ENCODE measurements around the gene PPP1R9B.

PPP1R9B gene

DNA sequence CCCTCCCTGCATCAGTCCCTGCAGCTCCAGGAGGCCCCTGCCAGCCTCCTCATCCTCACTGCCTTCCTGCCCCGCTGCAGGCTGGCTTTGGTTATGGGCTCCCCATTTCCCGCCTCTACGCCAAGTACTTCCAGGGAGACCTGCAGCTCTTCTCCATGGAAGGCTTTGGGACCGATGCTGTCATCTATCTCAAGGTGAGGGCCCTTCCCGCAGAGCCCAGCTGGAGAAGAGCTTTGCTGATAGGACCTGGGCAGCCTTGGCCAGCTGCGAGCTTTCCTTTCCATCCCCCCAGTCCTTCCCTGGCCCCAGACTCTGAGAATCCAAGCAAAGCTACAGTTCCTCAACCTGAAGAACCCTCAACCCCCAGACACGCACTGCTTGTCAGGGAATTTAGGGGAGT lies 41.3 kb downstream of the PPP1R9B start:
- no peak for DNase-seq
- H3K27ac ChIP-seq, result no peak overlapping the region
- no peak overlapping the region for H3K4me3 ChIP-seq (ENCODE audit: low read depth, low read length)
- no peaks in the 10 kb centered on the region for H3K27me3 ChIP-seq (ENCODE audit: insufficient read depth, low read depth, severe bottlenecking)
- no peaks in the 10 kb centered on the region for H3K9me3 ChIP-seq (ENCODE audit: severe bottlenecking)
- peaks cover 25% of the 10 kb centered on the region for H3K36me3 ChIP-seq
- TF ChIP-seq, protein P1, sequence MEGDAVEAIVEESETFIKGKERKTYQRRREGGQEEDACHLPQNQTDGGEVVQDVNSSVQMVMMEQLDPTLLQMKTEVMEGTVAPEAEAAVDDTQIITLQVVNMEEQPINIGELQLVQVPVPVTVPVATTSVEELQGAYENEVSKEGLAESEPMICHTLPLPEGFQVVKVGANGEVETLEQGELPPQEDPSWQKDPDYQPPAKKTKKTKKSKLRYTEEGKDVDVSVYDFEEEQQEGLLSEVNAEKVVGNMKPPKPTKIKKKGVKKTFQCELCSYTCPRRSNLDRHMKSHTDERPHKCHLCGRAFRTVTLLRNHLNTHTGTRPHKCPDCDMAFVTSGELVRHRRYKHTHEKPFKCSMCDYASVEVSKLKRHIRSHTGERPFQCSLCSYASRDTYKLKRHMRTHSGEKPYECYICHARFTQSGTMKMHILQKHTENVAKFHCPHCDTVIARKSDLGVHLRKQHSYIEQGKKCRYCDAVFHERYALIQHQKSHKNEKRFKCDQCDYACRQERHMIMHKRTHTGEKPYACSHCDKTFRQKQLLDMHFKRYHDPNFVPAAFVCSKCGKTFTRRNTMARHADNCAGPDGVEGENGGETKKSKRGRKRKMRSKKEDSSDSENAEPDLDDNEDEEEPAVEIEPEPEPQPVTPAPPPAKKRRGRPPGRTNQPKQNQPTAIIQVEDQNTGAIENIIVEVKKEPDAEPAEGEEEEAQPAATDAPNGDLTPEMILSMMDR (IDR thresholded peaks at IDR 0.05; ENCODE audit: low read depth, low read length), result no peak

DNA sequence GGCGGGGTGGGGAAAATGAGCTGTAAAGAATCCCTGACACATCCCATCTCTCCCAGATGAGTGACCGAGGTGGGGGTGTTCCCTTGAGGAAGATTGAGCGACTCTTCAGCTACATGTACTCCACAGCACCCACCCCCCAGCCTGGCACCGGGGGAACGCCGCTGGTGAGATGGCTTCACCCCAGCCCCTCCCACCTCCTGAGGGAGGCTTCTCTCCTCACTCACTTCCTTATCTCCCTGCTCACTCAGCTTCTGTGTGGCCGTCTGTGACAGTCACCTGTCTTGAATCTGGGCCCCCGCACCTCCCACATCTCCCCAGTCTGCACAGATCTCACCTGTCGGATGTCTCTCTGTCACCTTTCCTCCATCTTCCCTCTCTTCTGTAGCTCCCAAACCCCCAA lies 41.9 kb downstream of the PPP1R9B start:
- Histone ChIP-seq H3K4me3 (ENCODE audit: low read depth, low read length) (no peak overlapping the region), H3K27ac (no peak overlapping the region), H3K36me3 (peaks cover 21% of the 10 kb centered on the region), H3K27me3 (ENCODE audit: insufficient read depth, low read depth, severe bottlenecking) (no peaks in the 10 kb centered on the region), H3K9me3 (ENCODE audit: severe bottlenecking) (no peaks in the 10 kb centered on the region)
- TF ChIP-seq, protein P1 (IDR thresholded peaks at IDR 0.05; ENCODE audit: low read depth, low read length), result no peak
- DNase-seq, result no peak

DNA sequence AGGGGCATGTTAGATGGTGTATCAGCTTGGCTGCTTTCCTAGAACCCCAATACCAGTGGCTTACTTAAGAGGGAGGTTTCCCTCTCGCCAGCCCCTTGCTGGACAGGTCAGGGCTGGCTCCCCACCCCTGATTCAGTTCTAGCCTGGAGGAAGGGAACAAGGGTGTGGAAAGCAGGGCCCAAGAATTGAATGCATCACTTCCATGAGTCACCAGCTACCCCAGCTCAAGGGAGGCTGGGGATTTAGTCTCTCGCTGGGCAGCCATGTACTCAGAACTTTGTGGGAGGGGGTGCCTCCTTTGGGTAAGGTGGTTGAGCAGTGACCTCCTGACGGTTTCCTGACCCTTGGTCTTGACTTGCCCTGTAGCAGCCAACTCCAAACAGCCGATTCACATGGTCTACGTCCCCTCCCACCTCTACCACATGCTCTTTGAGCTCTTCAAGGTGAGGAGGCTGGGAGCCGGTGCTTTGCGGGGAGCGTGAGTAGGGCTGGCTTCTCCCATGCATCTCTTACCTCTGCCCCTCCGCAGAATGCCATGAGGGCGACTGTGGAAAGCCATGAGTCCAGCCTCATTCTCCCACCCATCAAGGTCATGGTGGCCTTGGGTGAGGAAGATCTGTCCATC lies 42.6 kb downstream of the PPP1R9B start:
- DNase-seq, result no peak
- TF ChIP-seq, protein P1 (IDR thresholded peaks at IDR 0.05; ENCODE audit: low read depth, low read length), result no peak
- H3K9me3 ChIP-seq (ENCODE audit: severe bottlenecking), result no peaks in the 10 kb centered on the region
- peaks cover 14% of the 10 kb centered on the region for H3K36me3 ChIP-seq
- no peak overlapping the region for H3K27ac ChIP-seq
- H3K27me3 ChIP-seq (ENCODE audit: insufficient read depth, low read depth, severe bottlenecking), result no peaks in the 10 kb centered on the region
- H3K4me3 ChIP-seq (ENCODE audit: low read depth, low read length), result no peak overlapping the region

DNA sequence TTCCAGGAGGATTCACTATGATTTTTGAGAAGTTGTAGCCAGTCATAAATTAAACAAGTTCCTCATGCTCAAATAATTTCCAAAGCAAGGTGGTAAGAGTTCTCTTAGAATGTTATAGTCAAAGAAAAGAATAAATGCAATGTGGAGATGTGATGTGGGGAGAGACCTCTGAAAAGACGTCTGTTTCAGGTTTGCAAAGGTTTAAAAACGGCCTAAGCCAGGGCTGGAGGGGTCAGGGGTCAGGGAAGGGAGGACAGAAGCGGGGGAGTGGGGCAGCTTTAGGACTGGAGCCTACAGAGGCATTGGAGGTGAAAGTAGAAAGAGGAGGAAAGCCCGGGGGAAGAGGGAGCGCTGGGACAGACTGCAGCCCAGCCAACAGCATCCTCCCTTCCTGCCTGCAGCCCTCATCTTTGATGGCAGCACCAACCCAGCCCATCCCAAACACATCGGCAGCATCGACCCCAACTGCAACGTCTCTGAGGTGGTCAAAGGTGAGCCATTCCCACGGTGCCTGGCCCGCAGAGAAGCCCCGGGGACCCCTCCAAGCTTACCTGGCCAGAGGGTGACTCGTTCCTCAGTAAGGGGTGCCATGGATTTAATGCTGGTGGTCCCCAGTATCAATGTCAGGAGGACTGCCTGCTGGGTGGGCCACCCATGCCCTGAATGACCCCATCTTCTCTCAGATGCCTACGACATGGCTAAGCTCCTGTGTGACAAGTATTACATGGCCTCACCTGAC lies 43.9 kb downstream of the PPP1R9B start:
- Histone ChIP-seq H3K27ac (no peak overlapping the region), H3K27me3 (ENCODE audit: insufficient read depth, low read depth, severe bottlenecking) (no peaks in the 10 kb centered on the region), H3K4me3 (ENCODE audit: low read depth, low read length) (no peak overlapping the region), H3K36me3 (peaks cover 10% of the 10 kb centered on the region), H3K9me3 (ENCODE audit: severe bottlenecking) (no peaks in the 10 kb centered on the region)
- TF ChIP-seq, protein P1 (IDR thresholded peaks at IDR 0.05; ENCODE audit: low read depth, low read length), result no peak
- DNase-seq, result no peak

DNA sequence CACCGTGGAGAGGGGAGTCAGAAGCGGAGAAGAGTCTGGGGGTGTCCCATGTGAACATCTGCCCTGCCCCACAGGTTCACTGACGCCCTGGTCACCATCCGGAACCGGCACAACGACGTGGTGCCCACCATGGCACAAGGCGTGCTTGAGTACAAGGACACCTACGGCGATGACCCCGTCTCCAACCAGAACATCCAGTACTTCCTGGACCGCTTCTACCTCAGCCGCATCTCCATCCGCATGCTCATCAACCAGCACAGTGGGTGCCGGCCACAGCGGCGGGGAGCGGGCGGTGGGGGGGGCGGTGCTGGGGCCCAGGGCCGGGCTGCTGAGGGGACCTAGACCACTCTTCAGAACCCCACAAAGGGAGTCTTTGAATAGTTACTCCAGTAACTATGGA lies 44.7 kb downstream of the PPP1R9B start:
- DNase-seq, result no peak
- Histone ChIP-seq H3K36me3 (peaks cover 10% of the 10 kb centered on the region), H3K27ac (no peak overlapping the region), H3K9me3 (ENCODE audit: severe bottlenecking) (no peaks in the 10 kb centered on the region), H3K27me3 (ENCODE audit: insufficient read depth, low read depth, severe bottlenecking) (no peaks in the 10 kb centered on the region), H3K4me3 (ENCODE audit: low read depth, low read length) (no peak overlapping the region)
- TF ChIP-seq, protein P1 (IDR thresholded peaks at IDR 0.05; ENCODE audit: low read depth, low read length), result no peak

All from WERI-Rb-1 (cell line).